ENCODE data around the gene CTIF.

Gene CTIF

GRCh38 chr18:48558248-48558647 is 19.4 kb downstream of the CTIF start:
- no peak for DNase-seq (ENCODE audit: low read depth, low spot score)
- POLR2A ChIA-PET = no interaction called here
- TF ChIP-seq CTCF (IDR thresholded peaks at IDR 0.05; ENCODE audit: insufficient read depth, low read length, missing control alignments) = no peak
- CTCF ChIA-PET = no interaction called here
- no peak overlapping the region for H3K4me3 ChIP-seq (ENCODE audit: low read depth, low read length)

GRCh38 chr18:48560491-48560890 is 21.7 kb downstream of the CTIF start:
- DNase-seq (ENCODE audit: low read depth, low spot score) = no peak
- no peak for TF ChIP-seq CTCF (IDR thresholded peaks at IDR 0.05; ENCODE audit: insufficient read depth, low read length, missing control alignments)
- POLR2A ChIA-PET = interaction anchor here (0.6 kb wide), 1 partner anchor 13 kb away, joined by 5 read pairs; no protein-coding TSS in a partner anchor
- CTCF ChIA-PET = interaction anchor here (1.0 kb wide), 1 partner anchor 85 kb away, joined by 4 read pairs; no protein-coding TSS in a partner anchor
- no peak overlapping the region for H3K4me3 ChIP-seq (ENCODE audit: low read depth, low read length)

GRCh38 chr18:48562075-48562474 is 23.2 kb downstream of the CTIF start:
- POLR2A ChIA-PET = no interaction called here
- H3K4me3 ChIP-seq (ENCODE audit: low read depth, low read length) = no peak overlapping the region
- no peak for TF ChIP-seq CTCF (IDR thresholded peaks at IDR 0.05; ENCODE audit: insufficient read depth, low read length, missing control alignments)
- CTCF ChIA-PET = interaction anchor here (2.9 kb wide), 1 partner anchor 86 kb away, joined by 9 read pairs; no protein-coding TSS in a partner anchor
- no peak for DNase-seq (ENCODE audit: low read depth, low spot score)

- CTCF ChIA-PET = interaction anchor here (1.2 to 2.9 kb wide), 2 partner anchors 15 to 87 kb away, joined by 3 to 9 read pairs; no protein-coding TSS in a partner anchor
- DNase-seq (ENCODE audit: low read depth, low spot score) = peak; percentile 50
- TF ChIP-seq CTCF (IDR thresholded peaks at IDR 0.05; ENCODE audit: insufficient read depth, low read length, missing control alignments) = no peak
- H3K4me3 ChIP-seq (ENCODE audit: low read depth, low read length) = no peak overlapping the region
- POLR2A ChIA-PET = interaction anchor here (0.7 kb wide), 1 partner anchor 17 kb away, joined by 4 read pairs; no protein-coding TSS in a partner anchor
Measured at GRCh38 chr18:48563027-48563426, 24.2 kb downstream of the CTIF start.

GRCh38 chr18:48564139-48564538 is 25.3 kb downstream of the CTIF start:
- ChIA-PET CTCF (interaction anchor here (1.2 to 2.9 kb wide), 2 partner anchors 9 to 88 kb away, joined by 3 to 9 read pairs; no protein-coding TSS in a partner anchor), POLR2A (no interaction called here)
- no peak for TF ChIP-seq CTCF (IDR thresholded peaks at IDR 0.05; ENCODE audit: insufficient read depth, low read length, missing control alignments)
- H3K4me3 ChIP-seq (ENCODE audit: low read depth, low read length) = no peak overlapping the region
- no peak for DNase-seq (ENCODE audit: low read depth, low spot score)

GRCh38 chr18:48565105-48565504 is 26.3 kb downstream of the CTIF start:
- no peak overlapping the region for H3K4me3 ChIP-seq (ENCODE audit: low read depth, low read length)
- CTCF ChIA-PET = no interaction called here
- TF ChIP-seq CTCF (IDR thresholded peaks at IDR 0.05; ENCODE audit: insufficient read depth, low read length, missing control alignments) = no peak
- POLR2A ChIA-PET = no interaction called here
- DNase-seq (ENCODE audit: low read depth, low spot score) = no peak
